IPS-18a (cell line): Measurements from ENCODE around the gene MRPS16.

Source experiments
- H3K27ac ChIP-seq: one replicate; pipeline ENCODE4 v1.5.1; 2013; ENCODE audit warnings: low read length
- H3K27me3 ChIP-seq: one replicate; pipeline ENCODE4 v1.6.1; 2013; ENCODE audit warnings: mild to moderate bottlenecking, low read length; ENCODE audit not compliant: control insufficient read depth, insufficient read depth
- H3K36me3 ChIP-seq: one replicate; pipeline ENCODE4 v1.6.1; 2013; ENCODE audit warnings: low read depth, low read length; ENCODE audit not compliant: control insufficient read depth
- H3K4me1 ChIP-seq: one replicate; pipeline ENCODE4 v1.6.1; 2013; ENCODE audit warnings: low read depth, low read length; ENCODE audit not compliant: control insufficient read depth
- H3K4me3 ChIP-seq: one replicate; pipeline ENCODE4 v1.5.1; 2013; ENCODE audit warnings: low read length
- H3K9ac ChIP-seq: one replicate; pipeline ENCODE4 v1.6.1; 2013; ENCODE audit warnings: mild to moderate bottlenecking, low read length, moderate library complexity
- H3K9me3 ChIP-seq: one replicate; pipeline ENCODE4 v1.6.1; 2013; ENCODE audit warnings: low read depth, low read length; ENCODE audit not compliant: control insufficient read depth

MRPS16 gene

DNA sequence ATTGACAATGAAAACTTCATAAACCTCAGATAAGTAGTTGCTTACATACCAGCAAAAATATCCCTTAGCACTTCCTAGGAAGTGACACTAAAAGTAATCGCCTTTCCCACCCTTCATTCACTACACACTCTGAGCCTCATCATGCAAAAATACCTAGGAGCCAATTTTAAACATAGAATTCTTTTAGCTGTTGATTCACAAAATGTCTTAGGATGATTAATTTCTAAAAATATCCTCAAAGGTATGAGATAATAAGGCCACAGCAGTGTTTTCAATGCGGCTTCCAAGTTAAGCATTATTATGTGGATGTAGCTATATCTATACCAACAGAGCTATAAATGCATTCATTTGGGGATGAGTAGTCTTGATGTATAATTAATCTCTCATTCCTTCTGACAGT is 18.6 kb downstream of the MRPS16 start:
- no peak overlapping the region for H3K27ac ChIP-seq
- no peaks in the 10 kb centered on the region for H3K27me3 ChIP-seq
- peaks cover 28% of the 10 kb centered on the region for H3K36me3 ChIP-seq
- no peak overlapping the region for H3K4me3 ChIP-seq
- H3K9me3 ChIP-seq: no peaks in the 10 kb centered on the region
- H3K4me1 ChIP-seq: no peaks in the 10 kb centered on the region
- H3K9ac ChIP-seq: no peak overlapping the region

- Histone ChIP-seq H3K36me3 (peaks cover 22% of the 10 kb centered on the region), H3K4me3 (no peak overlapping the region), H3K27me3 (no peaks in the 10 kb centered on the region), H3K27ac (no peak overlapping the region), H3K9me3 (no peaks in the 10 kb centered on the region), H3K9ac (no peak overlapping the region), H3K4me1 (no peaks in the 10 kb centered on the region)
These were observed 19.6 kb downstream of the MRPS16 start for GRCh38 chr10:73232887-73233286.

- no peaks in the 10 kb centered on the region for H3K27me3 ChIP-seq
- H3K9ac ChIP-seq: no peak overlapping the region
- H3K36me3 ChIP-seq: peaks cover 6% of the 10 kb centered on the region
- H3K4me3 ChIP-seq: no peak overlapping the region
- no peaks in the 10 kb centered on the region for H3K9me3 ChIP-seq
- no peak overlapping the region for H3K27ac ChIP-seq
- no peaks in the 10 kb centered on the region for H3K4me1 ChIP-seq
These were observed 22.9 kb downstream of the MRPS16 start for GRCh38 chr10:73229567-73229966.

DNA sequence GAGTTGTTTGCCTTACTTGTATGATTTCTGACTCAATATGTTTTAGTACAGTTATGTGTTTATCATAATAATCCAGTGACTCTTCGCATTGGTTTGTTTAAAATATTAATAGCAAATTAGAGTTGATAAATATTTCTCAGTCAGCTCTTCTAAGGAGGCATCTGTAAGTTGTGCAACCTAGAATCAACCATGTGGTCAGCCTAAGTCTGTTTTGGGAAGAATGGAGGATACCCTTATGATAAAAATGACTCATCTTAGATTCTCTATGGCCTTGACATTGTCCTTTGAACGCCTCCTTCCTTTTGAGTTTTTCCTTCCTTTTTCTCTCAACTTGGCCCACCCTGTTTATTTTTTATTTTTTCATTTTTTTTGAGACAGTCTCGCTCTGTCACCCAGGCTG is 24.2 kb downstream of the MRPS16 start:
- H3K4me3 ChIP-seq: no peak overlapping the region
- no peak overlapping the region for H3K27ac ChIP-seq
- H3K9ac ChIP-seq: no peak overlapping the region
- no peaks in the 10 kb centered on the region for H3K27me3 ChIP-seq
- H3K4me1 ChIP-seq: no peaks in the 10 kb centered on the region
- no peaks in the 10 kb centered on the region for H3K36me3 ChIP-seq
- no peaks in the 10 kb centered on the region for H3K9me3 ChIP-seq

GRCh38 chr10:73226663-73227062 is 25.8 kb downstream of the MRPS16 start:
- no peaks in the 10 kb centered on the region for H3K4me1 ChIP-seq

GRCh38 chr10:73225518-73225917 is 26.9 kb downstream of the MRPS16 start:
- no peak overlapping the region for H3K4me3 ChIP-seq
- H3K36me3 ChIP-seq: no peaks in the 10 kb centered on the region

More at GRCh38 chr10:73226663-73227062, 25.8 kb downstream of the MRPS16 start:
- no peak overlapping the region for H3K4me3 ChIP-seq
- no peak overlapping the region for H3K27ac ChIP-seq
- no peaks in the 10 kb centered on the region for H3K36me3 ChIP-seq
- no peak overlapping the region for H3K9ac ChIP-seq
- no peaks in the 10 kb centered on the region for H3K27me3 ChIP-seq
- no peaks in the 10 kb centered on the region for H3K9me3 ChIP-seq

GRCh38 chr10:73220989-73221388 is 31.5 kb downstream of the MRPS16 start:
- H3K9ac ChIP-seq: no peak overlapping the region
- H3K4me1 ChIP-seq: no peaks in the 10 kb centered on the region
- H3K27me3 ChIP-seq: no peaks in the 10 kb centered on the region
- peaks cover 3% of the 10 kb centered on the region for H3K36me3 ChIP-seq
- no peaks in the 10 kb centered on the region for H3K9me3 ChIP-seq
- no peak overlapping the region for H3K27ac ChIP-seq
- no peak overlapping the region for H3K4me3 ChIP-seq

More at GRCh38 chr10:73225518-73225917, 26.9 kb downstream of the MRPS16 start:
- no peaks in the 10 kb centered on the region for H3K4me1 ChIP-seq
- H3K27ac ChIP-seq: no peak overlapping the region
- H3K9ac ChIP-seq: no peak overlapping the region
- H3K9me3 ChIP-seq: no peaks in the 10 kb centered on the region
- H3K27me3 ChIP-seq: no peaks in the 10 kb centered on the region

DNA sequence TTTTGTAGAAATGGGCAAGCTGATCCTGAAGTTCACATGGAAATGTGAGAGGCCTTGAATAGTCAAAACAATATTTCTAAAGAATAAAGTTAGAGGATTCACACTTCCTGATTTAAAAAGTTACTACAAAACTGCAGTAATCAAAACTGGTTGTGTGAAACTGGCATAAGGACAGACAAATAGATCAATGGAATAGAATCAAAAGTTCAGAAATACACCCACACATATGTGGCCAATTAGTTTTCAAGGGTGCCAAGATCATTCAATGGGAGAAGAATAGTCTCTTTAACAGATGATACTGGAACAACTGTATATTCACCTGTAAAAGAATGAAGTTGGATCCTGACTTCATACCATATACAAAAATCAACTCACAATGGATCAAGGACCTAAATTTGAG is 33.1 kb downstream of the MRPS16 start:
- H3K36me3 ChIP-seq: peaks cover 3% of the 10 kb centered on the region
- no peak overlapping the region for H3K9ac ChIP-seq
- H3K27ac ChIP-seq: no peak overlapping the region
- H3K9me3 ChIP-seq: no peaks in the 10 kb centered on the region
- no peak overlapping the region for H3K4me3 ChIP-seq
- no peaks in the 10 kb centered on the region for H3K4me1 ChIP-seq
- H3K27me3 ChIP-seq: no peaks in the 10 kb centered on the region

DNA sequence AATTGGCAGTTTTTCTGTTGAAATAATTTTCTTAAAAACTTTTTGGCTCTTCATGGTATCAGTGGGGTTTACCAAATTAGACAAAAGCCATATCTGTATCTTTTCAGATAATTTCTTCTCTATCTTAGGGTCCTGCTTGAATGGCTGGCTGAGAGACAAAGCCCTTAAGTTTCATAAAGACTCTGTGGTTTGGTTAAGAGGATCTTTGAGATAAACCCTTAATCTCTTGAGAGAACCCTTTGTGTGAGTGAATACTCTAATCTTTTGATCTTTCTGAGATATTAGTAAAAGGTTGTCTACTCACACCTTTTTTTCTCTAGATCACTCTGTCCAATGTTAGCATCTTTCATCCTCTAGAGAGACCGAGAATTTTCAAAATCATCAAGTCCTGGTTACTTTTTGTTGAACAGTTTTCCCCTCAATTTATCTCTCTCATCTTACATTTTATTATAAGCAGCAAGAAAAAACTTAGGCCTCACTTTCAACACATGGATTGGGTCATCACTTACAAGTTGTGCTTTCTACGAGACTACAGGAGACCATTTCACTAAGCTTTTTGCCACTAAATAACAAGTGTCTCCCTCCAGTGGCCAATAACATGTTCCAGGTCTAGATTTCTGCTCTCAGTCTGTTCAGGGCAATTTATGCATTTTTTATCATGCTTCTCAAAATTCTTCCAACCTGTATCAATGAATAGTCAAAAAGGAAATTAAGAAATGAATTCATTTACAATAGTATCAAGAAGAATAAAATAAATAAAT is 33.8 kb downstream of the MRPS16 start:
- Histone ChIP-seq H3K4me1 (no peaks in the 10 kb centered on the region), H3K27ac (no peak overlapping the region), H3K36me3 (peaks cover 3% of the 10 kb centered on the region)

DNA sequence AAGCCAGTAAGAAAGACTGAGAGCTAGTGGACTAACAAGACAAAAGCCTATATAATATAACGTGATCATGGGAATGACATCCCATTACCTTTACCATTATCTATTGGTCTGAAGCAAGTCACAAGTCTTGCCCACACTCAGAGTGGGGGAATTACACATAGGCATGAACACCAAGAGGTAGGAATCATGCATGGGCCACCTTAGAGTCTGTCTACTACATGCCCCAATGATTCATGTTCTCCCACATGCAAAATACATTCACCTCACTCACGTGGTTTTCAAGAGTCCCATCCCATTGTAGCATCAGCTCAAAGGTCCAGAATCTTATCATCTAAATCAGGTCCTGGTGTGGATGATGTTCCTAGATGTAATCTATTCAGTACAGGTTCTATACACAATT is 34.8 kb downstream of the MRPS16 start:
- Histone ChIP-seq H3K4me3 (no peak overlapping the region), H3K9ac (no peak overlapping the region), H3K9me3 (no peaks in the 10 kb centered on the region), H3K36me3 (peaks cover 3% of the 10 kb centered on the region), H3K27ac (no peak overlapping the region), H3K27me3 (no peaks in the 10 kb centered on the region), H3K4me1 (no peaks in the 10 kb centered on the region)

More for the DNA sequence above, 33.8 kb downstream of the MRPS16 start:
- Histone ChIP-seq H3K9me3 (no peaks in the 10 kb centered on the region), H3K27me3 (no peaks in the 10 kb centered on the region), H3K9ac (no peak overlapping the region), H3K4me3 (no peak overlapping the region)

DNA sequence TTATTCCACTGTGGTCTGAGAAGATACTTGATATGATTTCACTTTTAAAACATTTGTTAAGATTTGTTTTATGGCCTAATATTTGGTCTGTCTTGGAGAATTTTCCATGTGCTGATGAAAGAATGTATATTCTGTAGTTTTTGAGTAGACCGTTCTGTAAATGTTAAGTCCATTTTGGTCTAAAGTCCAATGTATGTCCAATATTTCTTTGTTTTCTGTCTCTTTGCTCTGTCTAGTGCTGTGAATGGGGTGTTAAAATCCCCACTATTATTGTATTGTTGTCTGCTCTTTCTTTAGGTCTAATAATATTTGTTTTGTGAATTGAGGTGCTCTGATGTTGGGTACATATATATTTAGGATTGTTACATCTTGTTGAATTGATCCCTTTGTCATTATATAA is 36.7 kb downstream of the MRPS16 start:
- H3K27me3 ChIP-seq: no peaks in the 10 kb centered on the region
- H3K4me3 ChIP-seq: no peak overlapping the region
- H3K4me1 ChIP-seq: no peaks in the 10 kb centered on the region

GRCh38 chr10:73211106-73211811 is 41.2 kb downstream of the MRPS16 start:
- Histone ChIP-seq H3K4me3 (no peak overlapping the region), H3K27me3 (no peaks in the 10 kb centered on the region), H3K9me3 (peaks cover 3% of the 10 kb centered on the region), H3K4me1 (no peaks in the 10 kb centered on the region), H3K36me3 (no peaks in the 10 kb centered on the region), H3K27ac (no peak overlapping the region), H3K9ac (no peak overlapping the region)

More for the DNA sequence above, 36.7 kb downstream of the MRPS16 start:
- no peak overlapping the region for H3K27ac ChIP-seq
- H3K9ac ChIP-seq: no peak overlapping the region
- H3K36me3 ChIP-seq: peaks cover 3% of the 10 kb centered on the region
- no peaks in the 10 kb centered on the region for H3K9me3 ChIP-seq
